Measurements from ENCODE around the gene KCNQ1.

The KCNQ1 gene

GRCh38 chr11:2551131-2551530 lies 106.3 kb downstream of the KCNQ1 start:
- H3K9ac ChIP-seq (ENCODE audit: low read depth, low read length), result no peak overlapping the region
- TF ChIP-seq, protein P1, sequence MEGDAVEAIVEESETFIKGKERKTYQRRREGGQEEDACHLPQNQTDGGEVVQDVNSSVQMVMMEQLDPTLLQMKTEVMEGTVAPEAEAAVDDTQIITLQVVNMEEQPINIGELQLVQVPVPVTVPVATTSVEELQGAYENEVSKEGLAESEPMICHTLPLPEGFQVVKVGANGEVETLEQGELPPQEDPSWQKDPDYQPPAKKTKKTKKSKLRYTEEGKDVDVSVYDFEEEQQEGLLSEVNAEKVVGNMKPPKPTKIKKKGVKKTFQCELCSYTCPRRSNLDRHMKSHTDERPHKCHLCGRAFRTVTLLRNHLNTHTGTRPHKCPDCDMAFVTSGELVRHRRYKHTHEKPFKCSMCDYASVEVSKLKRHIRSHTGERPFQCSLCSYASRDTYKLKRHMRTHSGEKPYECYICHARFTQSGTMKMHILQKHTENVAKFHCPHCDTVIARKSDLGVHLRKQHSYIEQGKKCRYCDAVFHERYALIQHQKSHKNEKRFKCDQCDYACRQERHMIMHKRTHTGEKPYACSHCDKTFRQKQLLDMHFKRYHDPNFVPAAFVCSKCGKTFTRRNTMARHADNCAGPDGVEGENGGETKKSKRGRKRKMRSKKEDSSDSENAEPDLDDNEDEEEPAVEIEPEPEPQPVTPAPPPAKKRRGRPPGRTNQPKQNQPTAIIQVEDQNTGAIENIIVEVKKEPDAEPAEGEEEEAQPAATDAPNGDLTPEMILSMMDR (IDR thresholded peaks at IDR 0.05; ENCODE audit: borderline replicate concordance, extremely low read depth, low read length, poor library complexity, severe bottlenecking), result no peak
- TF ChIP-seq EZH2 (IDR thresholded peaks at IDR 0.05; ENCODE audit: borderline replicate concordance, low read depth, low read length, severe bottlenecking), result no peak
- no peaks in the 10 kb centered on the region for H3K4me1 ChIP-seq (ENCODE audit: insufficient read depth, low read length)
- no peaks in the 10 kb centered on the region for H3K9me3 ChIP-seq (ENCODE audit: insufficient read depth, low read length, severe bottlenecking)
- no peaks in the 10 kb centered on the region for H4K20me1 ChIP-seq (ENCODE audit: insufficient read depth, low read length)
- no peak overlapping the region for H3K4me3 ChIP-seq (ENCODE audit: low read depth in 1 of 2, low read length in 2 of 2)
- DNase-seq (no peak), ATAC-seq (ENCODE audit: insufficient read depth, low read depth) (no peak)
- H3K27me3 ChIP-seq (ENCODE audit: insufficient read depth, low read length, poor library complexity), result peaks cover 3% of the 10 kb centered on the region
- no peak overlapping the region for H2AFZ ChIP-seq (ENCODE audit: low read depth, low read length)
- H3K4me2 ChIP-seq (ENCODE audit: insufficient read depth, low read length), result no peak overlapping the region
- no peaks in the 10 kb centered on the region for H3K79me2 ChIP-seq (ENCODE audit: insufficient read depth, low read length)
- H3K27ac ChIP-seq (ENCODE audit: low read length), result no peak overlapping the region
- no peaks in the 10 kb centered on the region for H3K36me3 ChIP-seq (ENCODE audit: insufficient read depth, low read length)

GRCh38 chr11:2552210-2552609 lies 107.4 kb downstream of the KCNQ1 start:
- ATAC-seq (ENCODE audit: insufficient read depth, low read depth) (no peak), DNase-seq (no peak)
- no peak for TF ChIP-seq EZH2 (IDR thresholded peaks at IDR 0.05; ENCODE audit: borderline replicate concordance, low read depth, low read length, severe bottlenecking)
- TF ChIP-seq, protein P1 (IDR thresholded peaks at IDR 0.05; ENCODE audit: borderline replicate concordance, extremely low read depth, low read length, poor library complexity, severe bottlenecking), result no peak
- H2AFZ ChIP-seq (ENCODE audit: low read depth, low read length), result no peak overlapping the region
- H3K9ac ChIP-seq (ENCODE audit: low read depth, low read length), result no peak overlapping the region
- no peak overlapping the region for H3K27ac ChIP-seq (ENCODE audit: low read length)
- H3K27me3 ChIP-seq (ENCODE audit: insufficient read depth, low read length, poor library complexity), result peaks cover 3% of the 10 kb centered on the region
- H3K4me1 ChIP-seq (ENCODE audit: insufficient read depth, low read length), result no peaks in the 10 kb centered on the region
- no peaks in the 10 kb centered on the region for H4K20me1 ChIP-seq (ENCODE audit: insufficient read depth, low read length)
- no peak overlapping the region for H3K4me2 ChIP-seq (ENCODE audit: insufficient read depth, low read length)
- H3K36me3 ChIP-seq (ENCODE audit: insufficient read depth, low read length), result no peaks in the 10 kb centered on the region
- H3K4me3 ChIP-seq (ENCODE audit: low read depth in 1 of 2, low read length in 2 of 2), result no peak overlapping the region
- no peaks in the 10 kb centered on the region for H3K9me3 ChIP-seq (ENCODE audit: insufficient read depth, low read length, severe bottlenecking)
- H3K79me2 ChIP-seq (ENCODE audit: insufficient read depth, low read length), result no peaks in the 10 kb centered on the region

DNA sequence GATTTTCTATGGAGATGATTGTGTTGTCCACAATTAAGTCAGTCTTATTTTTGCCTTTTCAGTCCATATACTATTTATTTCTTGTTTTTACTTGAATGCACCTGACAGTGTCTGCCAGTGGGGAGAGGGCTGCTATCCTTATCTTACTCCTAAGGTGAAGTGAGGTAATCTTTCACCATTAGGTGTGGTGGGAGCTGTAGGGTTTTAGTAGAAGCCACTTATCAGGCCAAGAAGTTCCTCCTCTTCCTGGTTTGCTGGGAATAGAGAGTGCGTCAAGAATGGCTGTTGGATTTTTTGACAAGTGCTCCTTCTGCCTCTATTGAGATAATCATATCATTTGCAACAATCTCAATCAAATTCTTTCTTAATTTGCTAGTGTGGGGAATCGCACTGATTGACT lies 108.4 kb downstream of the KCNQ1 start:
- H3K4me3 ChIP-seq (ENCODE audit: low read depth in 1 of 2, low read length in 2 of 2), result no peak overlapping the region
- no peaks in the 10 kb centered on the region for H3K79me2 ChIP-seq (ENCODE audit: insufficient read depth, low read length)
- no peak overlapping the region for H3K9ac ChIP-seq (ENCODE audit: low read depth, low read length)
- no peaks in the 10 kb centered on the region for H3K4me1 ChIP-seq (ENCODE audit: insufficient read depth, low read length)
- ATAC-seq (ENCODE audit: insufficient read depth, low read depth) (no peak), DNase-seq (no peak)
- TF ChIP-seq, protein P1 (IDR thresholded peaks at IDR 0.05; ENCODE audit: borderline replicate concordance, extremely low read depth, low read length, poor library complexity, severe bottlenecking), result no peak
- no peak for TF ChIP-seq EZH2 (IDR thresholded peaks at IDR 0.05; ENCODE audit: borderline replicate concordance, low read depth, low read length, severe bottlenecking)
- no peaks in the 10 kb centered on the region for H3K36me3 ChIP-seq (ENCODE audit: insufficient read depth, low read length)
- no peak overlapping the region for H3K27ac ChIP-seq (ENCODE audit: low read length)
- no peak overlapping the region for H2AFZ ChIP-seq (ENCODE audit: low read depth, low read length)
- no peaks in the 10 kb centered on the region for H3K9me3 ChIP-seq (ENCODE audit: insufficient read depth, low read length, severe bottlenecking)
- H3K4me2 ChIP-seq (ENCODE audit: insufficient read depth, low read length), result no peak overlapping the region
- H3K27me3 ChIP-seq (ENCODE audit: insufficient read depth, low read length, poor library complexity), result peaks cover 3% of the 10 kb centered on the region
- no peaks in the 10 kb centered on the region for H4K20me1 ChIP-seq (ENCODE audit: insufficient read depth, low read length)

- H3K36me3 ChIP-seq (ENCODE audit: insufficient read depth, low read length), result no peaks in the 10 kb centered on the region
- no peak for TF ChIP-seq EZH2 (IDR thresholded peaks at IDR 0.05; ENCODE audit: borderline replicate concordance, low read depth, low read length, severe bottlenecking)
- TF ChIP-seq, protein P1 (IDR thresholded peaks at IDR 0.05; ENCODE audit: borderline replicate concordance, extremely low read depth, low read length, poor library complexity, severe bottlenecking), result no peak
- H3K27ac ChIP-seq (ENCODE audit: low read length), result no peak overlapping the region
- no peak overlapping the region for H2AFZ ChIP-seq (ENCODE audit: low read depth, low read length)
- ATAC-seq (ENCODE audit: insufficient read depth, low read depth), result no peak
- no peaks in the 10 kb centered on the region for H3K4me1 ChIP-seq (ENCODE audit: insufficient read depth, low read length)
- no peak for DNase-seq
- no peaks in the 10 kb centered on the region for H4K20me1 ChIP-seq (ENCODE audit: insufficient read depth, low read length)
- H3K9ac ChIP-seq (ENCODE audit: low read depth, low read length), result no peak overlapping the region
- peaks cover 3% of the 10 kb centered on the region for H3K27me3 ChIP-seq (ENCODE audit: insufficient read depth, low read length, poor library complexity)
- H3K4me2 ChIP-seq (ENCODE audit: insufficient read depth, low read length), result no peak overlapping the region
- H3K4me3 ChIP-seq (ENCODE audit: low read depth in 1 of 2, low read length in 2 of 2), result no peak overlapping the region
- no peaks in the 10 kb centered on the region for H3K9me3 ChIP-seq (ENCODE audit: insufficient read depth, low read length, severe bottlenecking)
- no peaks in the 10 kb centered on the region for H3K79me2 ChIP-seq (ENCODE audit: insufficient read depth, low read length)
Observed at GRCh38 chr11:2553886-2554285, 109.1 kb downstream of the KCNQ1 start.
